HepG2 (cell line): ENCODE results near the gene TTLL11. TPM values are rescaled to one million over a fixed set of nuclear protein-coding genes. Genes with fewer than 3 reads are reported as not detected.
A peak's percentile ranks its signal among the peaks of the same experiment; 100 is the strongest.

Experiments used
- CBX5 ChIP-seq: sonication (generic); formaldehyde crosslinking; IDR thresholded peaks from 2 replicates; pipeline ENCODE4 v1.4.0; 2020; ENCODE audit warnings: missing genetic modification reagents, borderline replicate concordance
- CREM ChIP-seq, 2 experiments: sonication (generic) in 1 of 2; formaldehyde crosslinking in 1 of 2; IDR thresholded peaks; 2 replicates each; pipeline versions ENCODE4 v1.4.0 to v1.6.1; 2016 to 2020; ENCODE audit warnings: antibody characterized with exemption in 1 of 2, mild to moderate bottlenecking in 1 of 2, missing genetic modification reagents in 1 of 2
- FOXO1 ChIP-seq: sonication (generic); formaldehyde crosslinking; IDR thresholded peaks from 2 replicates; pipeline ENCODE4 v1.4.0; 2020; ENCODE audit warnings: missing genetic modification reagents
- HNRNPL ChIP-seq: fragments of 200-400 bp; formaldehyde crosslinking; IDR thresholded peaks from 2 replicates; pipeline ENCODE4 v1.6.1; 2017; ENCODE audit warnings: mild to moderate bottlenecking, low read depth, low read length
- NFKB2 ChIP-seq: sonication (generic); formaldehyde crosslinking; IDR thresholded peaks from 2 replicates; pipeline ENCODE4 v1.4.0; 2020; ENCODE audit warnings: missing genetic modification reagents, borderline replicate concordance
- TERF1 ChIP-seq: sonication (generic); formaldehyde crosslinking; IDR thresholded peaks from 2 replicates; pipeline ENCODE4 v1.8.0; 2022; ENCODE audit warnings: mild to moderate bottlenecking, missing genetic modification reagents, moderate library complexity
- ZFP36L1 ChIP-seq: sonication (generic); formaldehyde crosslinking; IDR thresholded peaks from 2 replicates; pipeline ENCODE4 v1.8.0; 2022; ENCODE audit warnings: mild to moderate bottlenecking, missing genetic modification reagents, moderate library complexity
- ZNF232 ChIP-seq: sonication (generic); formaldehyde crosslinking; IDR thresholded peaks from 2 replicates; pipeline ENCODE4 v1.4.0; 2020; ENCODE audit warnings: missing genetic modification reagents, borderline replicate concordance
- ZNF276 ChIP-seq: sonication (generic); formaldehyde crosslinking; IDR thresholded peaks from 2 replicates; pipeline ENCODE4 v1.4.0; 2020; ENCODE audit warnings: mild to moderate bottlenecking, low read depth, missing genetic modification reagents
- ZNF33A ChIP-seq: sonication (generic); formaldehyde crosslinking; IDR thresholded peaks from 2 replicates; pipeline ENCODE4 v1.5.1; 2020; ENCODE audit warnings: missing genetic modification reagents, mild to moderate bottlenecking, moderate library complexity, borderline replicate concordance
- ZNF501 ChIP-seq: sonication (generic); formaldehyde crosslinking; IDR thresholded peaks from 2 replicates; pipeline ENCODE4 v1.5.1; 2020; ENCODE audit warnings: mild to moderate bottlenecking, moderate library complexity, missing genetic modification reagents
- ZNF75D ChIP-seq: sonication (generic); formaldehyde crosslinking; IDR thresholded peaks from 2 replicates; pipeline ENCODE4 v1.8.1; 2023; ENCODE audit warnings: missing genetic modification reagents, mild to moderate bottlenecking, borderline replicate concordance
- ZNF777 ChIP-seq: sonication (generic); formaldehyde crosslinking; IDR thresholded peaks from 2 replicates; pipeline ENCODE4 v1.4.0; 2020; ENCODE audit warnings: missing genetic modification reagents
- ZNF83 ChIP-seq: sonication (generic); formaldehyde crosslinking; IDR thresholded peaks from 2 replicates; pipeline ENCODE4 v1.4.0; 2020; ENCODE audit warnings: missing genetic modification reagents, mild to moderate bottlenecking, borderline replicate concordance
- polyA plus RNA-seq, 8 experiments: library from polyadenylated mRNA; depleted of rRNA in 3 of 8; stranded (reverse) in 7 of 8; unstranded in 1 of 8; fragments of >200 nt; fragmentation: Illumina TruSeq in 4 of 8; extraction: Trizol in 4 of 8; gene quantifications; 2 replicates each; pipeline versions ENCODE4 v1.2.1 to v1.2.3, GENCODE V29; 2011 to 2016; ENCODE audit warnings: low read depth in 4 of 8, missing spikeins in 1 of 8, mixed read lengths in 1 of 8; ENCODE audit not compliant: insufficient read depth in 1 of 8
- total RNA-seq, 5 experiments: library from RNA; depleted of rRNA; stranded (reverse); fragments of >200 nt; fragmentation: Illumina TruSeq; extraction: Trizol; gene quantifications; 2 replicates each; pipeline ENCODE4 v1.2.3, GENCODE V29; 2016; ENCODE audit warnings: low read depth in 1 of 5
- TF ChIP-seq, protein P1 (sequence below): sonication (generic); formaldehyde crosslinking; IDR thresholded peaks from 2 replicates; pipeline ENCODE4 v1.4.0; 2020; ENCODE audit warnings: missing genetic modification reagents
- TF ChIP-seq, protein P2 (sequence below): sonication (generic); formaldehyde crosslinking; IDR thresholded peaks from 2 replicates; pipeline ENCODE4 v1.4.0; 2020; ENCODE audit warnings: missing genetic modification reagents, mild to moderate bottlenecking, borderline replicate concordance
- TF ChIP-seq, protein P3 (sequence below): sonication (generic); formaldehyde crosslinking; IDR thresholded peaks from 2 replicates; pipeline ENCODE4 v1.8.0; 2022; ENCODE audit warnings: mild to moderate bottlenecking, missing genetic modification reagents; ENCODE audit not compliant: insufficient replicate concordance
- TF ChIP-seq, protein P4 (sequence below): IDR thresholded peaks from 2 replicates; pipeline ENCODE4 v1.6.1; 2016; ENCODE audit warnings: mild to moderate bottlenecking, missing biosample characterization, missing genetic modification reagents

TTLL11 gene
- total and polyA plus RNA-seq, 2 of the 13 experiments (the other 11 are each of a cell fraction or from before 2014, with no cell fraction given): 4.5 to 5.2 TPM

DNA sequence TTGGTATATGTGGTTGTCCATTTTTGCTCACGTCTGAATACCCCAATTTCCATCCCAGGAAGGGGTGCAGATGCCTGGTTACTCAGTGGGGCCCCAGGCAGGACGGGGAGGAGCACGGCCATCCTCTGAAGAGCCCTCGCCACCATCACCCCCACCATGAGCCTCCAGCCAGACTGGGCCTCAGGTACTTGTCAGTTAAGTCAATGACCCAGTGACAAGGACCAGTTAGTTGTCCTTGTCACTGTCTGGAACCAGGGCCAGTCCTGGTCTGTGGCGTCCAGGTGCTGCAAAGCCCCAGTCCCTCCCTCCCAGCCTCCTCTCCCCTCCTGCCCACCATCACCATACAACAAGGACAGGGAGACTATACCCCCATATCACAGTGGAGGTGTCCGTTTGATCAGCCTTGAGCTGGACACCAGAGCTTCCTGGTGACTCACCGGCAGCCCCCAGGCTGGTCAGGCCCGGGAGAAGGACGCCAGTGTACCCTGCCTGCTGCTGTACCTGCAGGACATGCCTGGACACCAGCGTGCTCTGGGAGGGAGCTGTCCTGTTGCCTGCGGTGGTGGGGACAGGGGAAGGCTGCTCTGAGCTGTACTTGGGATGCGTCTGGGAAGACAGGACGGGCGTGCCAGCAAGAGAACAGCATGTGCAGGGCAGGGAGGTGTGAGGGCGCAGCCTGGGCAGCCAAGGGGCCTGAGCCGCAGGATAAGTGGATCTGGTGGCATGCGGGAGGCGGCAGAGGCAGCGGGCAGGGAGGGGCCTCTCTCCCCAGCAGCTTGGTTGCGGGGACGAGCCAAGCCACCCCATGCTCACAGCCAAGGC is 32.6 kb upstream of the TTLL11 start (continued):
- no peak for TF ChIP-seq ZNF276 (CRISPR knock-in tag)
- 0 out of 2 replicates have a peak, but pooled peaks have one; percentile 50 for TF ChIP-seq HNRNPL
- no peak for TF ChIP-seq ZNF83 (CRISPR knock-in tag)
- TF ChIP-seq, protein P1, sequence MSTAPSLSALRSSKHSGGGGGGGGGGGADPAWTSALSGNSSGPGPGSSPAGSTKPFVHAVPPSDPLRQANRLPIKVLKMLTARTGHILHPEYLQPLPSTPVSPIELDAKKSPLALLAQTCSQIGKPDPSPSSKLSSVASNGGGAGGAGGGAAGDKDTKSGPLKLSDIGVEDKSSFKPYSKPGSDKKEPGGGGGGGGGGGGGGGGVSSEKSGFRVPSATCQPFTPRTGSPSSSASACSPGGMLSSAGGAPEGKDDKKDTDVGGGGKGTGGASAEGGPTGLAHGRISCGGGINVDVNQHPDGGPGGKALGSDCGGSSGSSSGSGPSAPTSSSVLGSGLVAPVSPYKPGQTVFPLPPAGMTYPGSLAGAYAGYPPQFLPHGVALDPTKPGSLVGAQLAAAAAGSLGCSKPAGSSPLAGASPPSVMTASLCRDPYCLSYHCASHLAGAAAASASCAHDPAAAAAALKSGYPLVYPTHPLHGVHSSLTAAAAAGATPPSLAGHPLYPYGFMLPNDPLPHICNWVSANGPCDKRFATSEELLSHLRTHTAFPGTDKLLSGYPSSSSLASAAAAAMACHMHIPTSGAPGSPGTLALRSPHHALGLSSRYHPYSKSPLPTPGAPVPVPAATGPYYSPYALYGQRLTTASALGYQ: no peak
- TF ChIP-seq ZNF232 (CRISPR knock-in tag): no peak; the same call in 1 of the 2 replicates
- no peak for TF ChIP-seq ZNF33A
- peak; percentile 21; the same call in 1 of the 2 replicates for TF ChIP-seq NFKB2 (CRISPR knock-in tag)
- TF ChIP-seq, protein P2, sequence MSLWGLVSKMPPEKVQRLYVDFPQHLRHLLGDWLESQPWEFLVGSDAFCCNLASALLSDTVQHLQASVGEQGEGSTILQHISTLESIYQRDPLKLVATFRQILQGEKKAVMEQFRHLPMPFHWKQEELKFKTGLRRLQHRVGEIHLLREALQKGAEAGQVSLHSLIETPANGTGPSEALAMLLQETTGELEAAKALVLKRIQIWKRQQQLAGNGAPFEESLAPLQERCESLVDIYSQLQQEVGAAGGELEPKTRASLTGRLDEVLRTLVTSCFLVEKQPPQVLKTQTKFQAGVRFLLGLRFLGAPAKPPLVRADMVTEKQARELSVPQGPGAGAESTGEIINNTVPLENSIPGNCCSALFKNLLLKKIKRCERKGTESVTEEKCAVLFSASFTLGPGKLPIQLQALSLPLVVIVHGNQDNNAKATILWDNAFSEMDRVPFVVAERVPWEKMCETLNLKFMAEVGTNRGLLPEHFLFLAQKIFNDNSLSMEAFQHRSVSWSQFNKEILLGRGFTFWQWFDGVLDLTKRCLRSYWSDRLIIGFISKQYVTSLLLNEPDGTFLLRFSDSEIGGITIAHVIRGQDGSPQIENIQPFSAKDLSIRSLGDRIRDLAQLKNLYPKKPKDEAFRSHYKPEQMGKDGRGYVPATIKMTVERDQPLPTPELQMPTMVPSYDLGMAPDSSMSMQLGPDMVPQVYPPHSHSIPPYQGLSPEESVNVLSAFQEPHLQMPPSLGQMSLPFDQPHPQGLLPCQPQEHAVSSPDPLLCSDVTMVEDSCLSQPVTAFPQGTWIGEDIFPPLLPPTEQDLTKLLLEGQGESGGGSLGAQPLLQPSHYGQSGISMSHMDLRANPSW: no peak
- TF ChIP-seq CBX5 (CRISPR knock-in tag): no peak
- TF ChIP-seq ZNF501: 0 out of 2 replicates have a peak, but pooled peaks have one; percentile 40
- TF ChIP-seq, protein P3, sequence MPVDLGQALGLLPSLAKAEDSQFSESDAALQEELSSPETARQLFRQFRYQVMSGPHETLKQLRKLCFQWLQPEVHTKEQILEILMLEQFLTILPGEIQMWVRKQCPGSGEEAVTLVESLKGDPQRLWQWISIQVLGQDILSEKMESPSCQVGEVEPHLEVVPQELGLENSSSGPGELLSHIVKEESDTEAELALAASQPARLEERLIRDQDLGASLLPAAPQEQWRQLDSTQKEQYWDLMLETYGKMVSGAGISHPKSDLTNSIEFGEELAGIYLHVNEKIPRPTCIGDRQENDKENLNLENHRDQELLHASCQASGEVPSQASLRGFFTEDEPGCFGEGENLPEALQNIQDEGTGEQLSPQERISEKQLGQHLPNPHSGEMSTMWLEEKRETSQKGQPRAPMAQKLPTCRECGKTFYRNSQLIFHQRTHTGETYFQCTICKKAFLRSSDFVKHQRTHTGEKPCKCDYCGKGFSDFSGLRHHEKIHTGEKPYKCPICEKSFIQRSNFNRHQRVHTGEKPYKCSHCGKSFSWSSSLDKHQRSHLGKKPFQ (CRISPR knock-in tag): peak; percentile 54
- no peak for TF ChIP-seq ZFP36L1 (CRISPR knock-in tag)
- no peak for TF ChIP-seq ZNF75D
- peak; percentile 29; the same call in 1 of the 2 replicates for TF ChIP-seq ZNF777 (CRISPR knock-in tag)
- no peak for TF ChIP-seq TERF1
- TF ChIP-seq CREM (IDR thresholded peaks at IDR 0.05): no peak
- TF ChIP-seq CREM (CRISPR knock-in tag; IDR thresholded peaks at IDR 0.05): no peak
- TF ChIP-seq, protein P4, sequence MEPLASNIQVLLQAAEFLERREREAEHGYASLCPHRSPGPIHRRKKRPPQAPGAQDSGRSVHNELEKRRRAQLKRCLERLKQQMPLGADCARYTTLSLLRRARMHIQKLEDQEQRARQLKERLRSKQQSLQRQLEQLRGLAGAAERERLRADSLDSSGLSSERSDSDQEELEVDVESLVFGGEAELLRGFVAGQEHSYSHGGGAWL (CRISPR knock-in tag): no peak
- TF ChIP-seq FOXO1: no peak
